Frontal cortex (tissue), 4 donors: ENCODE measurements around the gene CNOT1. TPM values are rescaled to one million over a fixed set of nuclear protein-coding genes. Genes with fewer than 3 reads are reported as not detected.
"Not testable (repeated sequence)": the region's sequence is repeated elsewhere in the genome, so short reads cannot be mapped to it uniquely, and the experiment has no call there.

Experiments
- DNase-seq, 2 donors: peaks; one replicate each; pipeline ENCODE4 v3.0.0; 2012; ENCODE audit warnings: low spot score in 2 of 2
- FAIRE-seq: peaks from 2 replicates; lab custom pipeline; 2012; peaks lifted over from hg19 to GRCh38; lab: Jason Lieb, UNC
- total RNA-seq: library from RNA; depleted of rRNA; stranded (reverse); fragments of >200 nt; gene quantifications from one replicate; pipeline ENCODE4 v1.2.3, GENCODE V29; 2014
- donor health status: control.
- donor health status: control.
- donor health status: control.

Gene CNOT1
- total RNA-seq, result 87.6 TPM

DNA sequence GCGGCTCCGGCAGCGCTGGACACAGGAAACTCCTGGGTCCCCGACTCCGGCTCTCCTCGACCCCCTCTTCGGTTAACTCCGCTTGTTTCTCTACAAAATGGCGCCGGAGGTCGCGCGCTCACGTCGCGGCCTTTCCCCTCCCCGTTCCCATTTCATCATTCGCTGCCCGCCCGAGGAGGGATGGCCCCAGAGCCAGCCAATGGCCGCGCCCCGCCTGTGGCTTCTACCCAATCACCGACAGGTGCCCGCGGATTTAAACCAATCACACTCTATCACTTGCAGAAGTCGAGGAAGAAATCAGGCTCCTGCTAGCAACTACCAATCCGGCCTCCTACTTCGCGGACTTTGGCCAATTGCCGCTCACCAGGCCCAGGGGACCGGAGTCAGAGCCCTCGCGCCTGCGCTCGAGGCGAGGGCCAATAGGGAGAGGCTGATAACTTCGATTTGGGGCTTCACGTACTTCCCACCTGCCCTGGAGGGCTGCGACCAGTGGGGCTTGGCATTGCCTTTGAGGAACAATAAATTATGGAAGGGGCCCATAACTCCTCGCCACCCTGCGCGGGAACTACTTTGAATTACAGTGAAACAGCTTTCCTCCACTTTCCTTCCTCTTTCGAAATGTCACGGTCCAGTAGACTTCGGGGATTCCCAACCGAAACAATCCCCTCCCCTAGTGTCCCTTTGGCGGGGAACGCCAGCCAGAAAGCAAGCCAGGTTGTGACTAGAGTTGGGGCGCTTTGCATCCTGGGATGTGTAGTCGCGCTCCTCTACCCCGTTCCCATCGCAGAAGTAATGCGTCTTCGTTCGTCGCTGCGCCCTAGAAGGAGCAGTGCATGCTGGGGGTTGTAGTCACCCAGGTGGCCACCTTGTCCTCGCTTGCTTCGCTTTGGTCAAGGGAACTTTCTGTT lies at the start of gene CNOT1:
TSS of gene CNOT1 (minus strand) at position 94 of the 908 bp plus-strand sequence. CDS start 30,489 bp downstream, outside the sequence.
- DNase-seq, result peak; percentile 76 to 84
- FAIRE-seq, result no peak

- no peak for FAIRE-seq
These were observed 49.1 kb upstream of the CNOT1 start for GRCh38 chr16:58678716-58679115.

DNA sequence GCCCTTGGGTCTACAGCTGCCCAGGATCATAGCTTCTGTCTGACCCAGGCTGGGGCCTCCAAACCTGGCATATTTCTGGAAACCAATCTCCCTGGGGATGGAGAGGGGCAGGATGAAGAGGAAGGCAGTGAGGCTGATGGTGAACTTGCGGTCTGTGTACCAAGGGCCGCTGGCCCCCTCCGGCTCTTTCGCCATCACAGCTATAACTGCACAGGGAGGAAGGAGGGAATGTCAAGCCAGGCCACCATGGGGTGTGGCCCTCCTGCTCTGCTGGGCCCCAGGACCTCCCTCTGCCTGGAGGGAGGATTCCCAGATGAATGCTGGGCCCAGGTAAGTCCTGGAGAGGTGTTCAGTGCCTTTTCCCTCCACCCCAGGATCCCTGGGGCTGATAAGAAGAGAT lies 48.6 kb upstream of the CNOT1 start:
- FAIRE-seq, result no peak

More at GRCh38 chr16:58678716-58679115, 49.1 kb upstream of the CNOT1 start:
- peak; percentile 58 to 60 for DNase-seq

GRCh38 chr16:58670946-58671583 lies 41.4 kb upstream of the CNOT1 start:
- FAIRE-seq (no peak), DNase-seq (no peak)

More for the DNA sequence above, 48.6 kb upstream of the CNOT1 start:
- DNase-seq, result no peak

- DNase-seq (no peak), FAIRE-seq (no peak)
These were observed 40.6 kb upstream of the CNOT1 start for GRCh38 chr16:58670177-58670576.

GRCh38 chr16:58665200-58665599 lies 35.6 kb upstream of the CNOT1 start:
- DNase-seq (no peak), FAIRE-seq (no peak)

DNA sequence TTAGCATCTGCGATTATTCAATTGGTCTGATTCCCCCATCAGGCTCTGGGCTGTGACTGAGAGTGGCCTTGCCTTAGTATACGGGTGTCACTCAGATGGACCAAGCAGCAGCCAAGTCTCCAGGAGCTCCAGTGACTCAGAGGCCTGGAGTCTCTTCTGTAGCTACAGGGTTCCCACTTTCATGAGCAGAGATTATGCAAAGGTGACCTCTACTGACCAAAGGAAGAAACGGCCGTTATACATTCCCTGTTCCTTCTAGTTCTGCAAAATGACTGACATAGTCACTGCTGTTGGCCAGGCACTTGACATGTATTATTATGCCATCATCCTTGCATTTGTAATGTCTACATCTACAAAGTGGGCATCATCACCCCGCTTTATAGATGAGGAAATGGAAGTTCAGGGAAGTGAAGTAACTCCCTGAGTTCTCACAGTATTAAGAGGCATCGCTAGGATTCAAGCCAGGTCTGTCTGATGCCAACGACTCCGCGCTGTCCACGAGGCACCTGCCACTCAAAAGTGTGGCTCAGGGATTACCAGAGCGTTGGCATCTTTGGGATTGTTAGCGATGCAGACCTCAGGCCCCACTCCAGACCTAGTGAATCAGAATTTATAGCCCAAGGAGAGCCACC lies 31.7 kb upstream of the CNOT1 start:
- no peak for FAIRE-seq
- DNase-seq, result peak; percentile 50 to 83

- FAIRE-seq, DNase-seq: not testable (repeated sequence)
These were observed 30.3 kb upstream of the CNOT1 start for GRCh38 chr16:58659911-58660310.

- no peak for DNase-seq
- FAIRE-seq, result no peak
These were observed 29.2 kb upstream of the CNOT1 start for GRCh38 chr16:58658796-58659211.

GRCh38 chr16:58656899-58657298 lies 27.3 kb upstream of the CNOT1 start:
- FAIRE-seq (no peak), DNase-seq (no peak)

DNA sequence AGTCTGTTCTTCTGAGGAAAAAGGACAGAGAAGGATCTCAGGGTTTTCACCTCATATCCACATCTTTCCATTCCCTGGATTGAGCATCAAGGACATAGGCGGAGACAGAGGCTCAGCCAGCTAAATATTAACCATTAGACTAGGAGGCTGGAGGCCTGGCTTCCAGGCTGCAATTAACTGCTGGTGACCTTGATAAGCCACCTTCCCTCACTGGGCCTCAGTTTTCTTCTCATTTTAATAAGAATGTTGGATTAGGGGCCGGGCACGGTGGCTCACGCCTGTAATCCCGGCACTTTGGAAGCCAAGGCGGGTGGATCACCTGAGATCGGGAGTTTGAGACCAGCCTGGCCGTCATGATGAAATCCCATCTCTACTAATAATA lies 25.6 kb upstream of the CNOT1 start:
- FAIRE-seq, result no peak
- no peak for DNase-seq

DNA sequence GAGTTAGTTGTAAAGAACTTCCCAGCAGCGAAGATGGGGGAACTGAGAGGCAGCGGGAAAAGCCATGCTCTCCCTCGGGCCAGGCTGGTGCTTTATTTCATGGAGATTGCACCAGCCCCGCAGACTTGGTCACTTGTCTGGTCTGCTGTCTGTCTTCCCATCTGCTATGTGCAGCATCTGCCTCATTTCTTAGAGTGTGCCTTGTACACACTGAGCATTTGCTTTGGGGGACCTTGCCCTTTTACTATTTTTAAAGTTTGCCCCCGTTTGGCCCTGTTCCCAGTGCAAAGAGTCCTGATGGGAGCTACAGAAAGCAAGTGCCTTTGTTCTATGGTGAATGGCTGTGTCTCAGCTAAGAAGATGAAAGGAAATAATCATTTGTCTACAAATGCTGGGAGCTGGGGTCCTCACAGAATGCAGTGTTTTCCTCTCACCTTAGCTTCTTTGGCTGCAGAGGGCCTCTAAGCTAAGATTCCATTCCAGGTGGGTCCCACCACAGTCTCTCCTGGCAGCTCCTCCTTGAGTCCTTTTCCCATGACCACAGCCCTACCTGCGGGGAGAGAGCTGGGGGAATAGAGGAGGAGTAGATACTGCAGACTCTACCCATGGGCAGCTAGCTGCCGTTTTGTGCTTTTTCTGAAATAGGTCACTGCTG lies 25.1 kb upstream of the CNOT1 start:
- DNase-seq (no peak), FAIRE-seq (no peak)

- no peak for DNase-seq
- FAIRE-seq, result no peak
These were observed 23.1 kb upstream of the CNOT1 start for GRCh38 chr16:58652741-58653140.

- DNase-seq (no peak), FAIRE-seq (no peak)
These were observed 22.3 kb upstream of the CNOT1 start for GRCh38 chr16:58651965-58652348.

GRCh38 chr16:58649707-58650106 lies 20.1 kb upstream of the CNOT1 start:
- FAIRE-seq, result no peak
- no peak for DNase-seq

GRCh38 chr16:58647107-58647506 lies 17.5 kb upstream of the CNOT1 start:
- DNase-seq, result no peak
- no peak for FAIRE-seq

DNA sequence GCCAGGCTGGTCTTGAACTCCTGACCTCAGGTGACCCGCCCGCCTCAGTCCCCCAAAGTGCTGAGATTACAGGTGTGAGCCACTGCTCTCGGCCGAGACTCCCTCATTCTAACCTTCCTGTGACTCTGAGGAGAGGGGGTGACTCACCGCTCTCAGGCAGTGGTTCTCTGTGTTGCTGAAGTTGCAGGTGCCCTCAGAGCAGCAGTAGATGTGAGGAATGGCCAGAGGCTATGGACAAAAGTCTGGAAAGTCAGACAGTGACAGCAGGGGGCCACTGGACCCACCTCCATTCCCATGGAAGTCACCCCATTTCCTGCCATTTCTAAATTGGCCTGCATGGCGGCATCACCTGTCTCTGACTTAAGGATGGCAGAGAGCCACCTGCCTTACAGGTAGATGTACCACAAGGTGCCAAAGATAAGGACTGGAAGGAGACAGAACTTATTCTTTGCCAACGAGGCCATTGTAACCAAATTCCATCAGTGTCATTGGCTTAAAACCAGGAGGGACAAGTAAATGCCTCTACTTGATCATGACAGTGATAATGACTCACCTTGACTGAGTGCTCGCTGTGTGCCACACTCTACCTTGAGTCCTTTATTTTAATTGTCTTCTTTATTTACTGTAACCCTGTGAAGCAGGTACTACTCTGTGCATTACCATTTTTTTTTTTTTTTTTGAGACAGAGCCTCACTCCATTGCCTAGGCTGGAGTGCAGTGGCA lies 15.3 kb upstream of the CNOT1 start:
- FAIRE-seq (no peak), DNase-seq (no peak)

- no peak for DNase-seq
- FAIRE-seq, result no peak
These were observed 14.5 kb upstream of the CNOT1 start for GRCh38 chr16:58644108-58644507.

DNA sequence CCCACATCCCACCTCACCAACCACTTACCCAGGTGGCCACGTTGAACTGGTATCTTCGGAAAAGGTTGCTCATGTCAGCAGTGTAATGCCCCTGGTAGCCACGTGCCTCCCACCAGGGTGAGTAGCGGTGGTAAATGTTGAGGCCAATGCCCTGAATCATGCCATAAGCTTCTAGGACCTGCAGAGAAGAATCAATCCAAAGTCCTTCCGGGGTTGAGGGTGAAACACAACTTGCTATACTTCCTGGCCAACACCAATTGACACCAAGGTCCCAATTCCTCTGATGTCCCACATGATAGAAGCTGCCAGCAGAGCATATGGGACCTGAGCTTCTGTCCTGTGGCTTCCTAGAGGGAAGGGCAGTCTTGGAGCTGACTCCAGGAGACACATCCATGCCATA lies 11.3 kb upstream of the CNOT1 start:
- no peak for FAIRE-seq

DNA sequence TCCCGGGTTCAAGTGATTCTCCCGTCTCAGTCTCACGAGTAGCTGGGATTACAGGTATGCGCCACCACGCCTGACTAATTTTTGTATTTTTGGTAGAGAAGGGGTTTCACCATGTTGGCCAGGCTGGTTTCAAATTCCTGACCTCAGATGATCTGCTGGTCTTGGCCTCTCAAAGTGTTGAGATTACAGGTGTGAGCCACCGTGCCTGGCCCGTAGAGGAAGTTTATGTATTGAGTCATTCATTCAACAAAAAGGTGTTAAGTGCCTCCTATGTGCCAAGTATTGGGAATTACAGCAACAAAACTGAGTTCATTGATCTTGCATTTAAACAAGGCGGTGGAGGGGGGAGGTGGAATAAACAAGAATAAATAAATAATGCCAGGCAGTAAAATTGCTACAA lies 10.2 kb upstream of the CNOT1 start:
- DNase-seq (no peak), FAIRE-seq (no peak)

More for the DNA sequence above, 11.3 kb upstream of the CNOT1 start:
- DNase-seq, result no peak
